ENCODE results near the gene KIAA1328.

GRCh38 chr18:36950282-36950681, 121.4 kb downstream of the KIAA1328 start:
- TF ChIP-seq CTCF (IDR thresholded peaks at IDR 0.05) = no peak
- no peak for TF ChIP-seq POLR2A (IDR thresholded peaks at IDR 0.05)
- TF ChIP-seq EP300 (IDR thresholded peaks at IDR 0.05) = no peak

Data from upper lobe of left lung (tissue), 4 donors.